OCI-LY3 (cell line): ENCODE results near the gene STAT4.

Source experiments
- H2AFZ ChIP-seq: fragments of 200-600, 300-600 bp; shearing (Covaris generic); 2 replicates; pipeline ENCODE4 v1.6.0; 2014; ENCODE audit warnings: antibody characterized with exemption, low read depth, low read length
- H3K27ac ChIP-seq: fragments of 200-600, 300-600 bp; sonication (generic); 2 replicates; pipeline ENCODE4 v1.5.1; 2014; ENCODE audit warnings: mild to moderate bottlenecking, low read length, moderate library complexity, mixed read lengths
- H3K27me3 ChIP-seq: fragments of 200-600, 300-600 bp; sonication (generic); 2 replicates; pipeline ENCODE4 v1.6.1; 2014; ENCODE audit warnings: low read depth, low read length, mixed read lengths
- H3K36me3 ChIP-seq: fragments of 200-600, 300-600 bp; sonication (generic); replicated peaks from 2 replicates; pipeline ENCODE3; 2014; ENCODE audit warnings: low read depth, low read length, mixed read lengths
- H3K4me1 ChIP-seq: fragments of 300-600, 200-600 bp; sonication (generic); 2 replicates; pipeline ENCODE4 v1.6.1; 2014; ENCODE audit warnings: low read length, mixed read lengths
- H3K4me2 ChIP-seq: fragments of 200-600, 300-600 bp; sonication (generic); 2 replicates; pipeline ENCODE4 v1.6.1; 2014; ENCODE audit warnings: low read length, mixed read lengths
- H3K4me3 ChIP-seq: fragments of 300-600, 200-600 bp; sonication (generic); 2 replicates; pipeline ENCODE4 v1.5.1; 2014; ENCODE audit warnings: antibody characterized with exemption, mild to moderate bottlenecking, low read length, moderate library complexity
- H3K79me2 ChIP-seq: fragments of 300-600, 200-600 bp; shearing (Covaris generic); 2 replicates; pipeline ENCODE4 v1.6.1; 2014; ENCODE audit warnings: mild to moderate bottlenecking, low read length, mixed read lengths
- H3K9ac ChIP-seq: fragments of 300-600, 200-600 bp; shearing (Covaris generic); 2 replicates; pipeline ENCODE4 v1.6.0; 2014; ENCODE audit warnings: mild to moderate bottlenecking, low read length, moderate library complexity
- H3K9me3 ChIP-seq: fragments of 200-600, 300-600 bp; shearing (Covaris generic); 2 replicates; pipeline ENCODE4 v1.6.1; 2014; ENCODE audit warnings: low read length, mixed read lengths; ENCODE audit not compliant: insufficient read depth
- H4K20me1 ChIP-seq: fragments of 200-600, 300-600 bp; sonication (generic); 2 replicates; pipeline ENCODE4 v1.6.1; 2016; ENCODE audit warnings: low read length, mixed read lengths; ENCODE audit not compliant: insufficient read depth
- CTCF ChIP-seq: fragments of 200-600, 300-600 bp; sonication (generic); IDR thresholded peaks from 2 replicates; pipeline ENCODE4 v1.5.1; 2014; ENCODE audit warnings: antibody characterized with exemption, low read length, low read depth
- EZH2phosphoT487 ChIP-seq: fragments of 200-600 bp; shearing (Covaris generic); IDR thresholded peaks from 2 replicates; pipeline ENCODE4 v1.6.1; 2018; ENCODE audit warnings: antibody characterized with exemption, mixed run types, low read depth

The STAT4 gene

GRCh38 chr2:191122638-191123294 is 28.0 kb downstream of the STAT4 start:
- H3K36me3 ChIP-seq: no peaks in the 10 kb centered on the region
- peak overlapping the region; percentile 23; the same call in 1 of the 2 replicates for H3K4me2 ChIP-seq
- H3K4me1 ChIP-seq: peaks cover under 1% of the 10 kb centered on the region; the same call in 1 of the 2 replicates
- H3K9me3 ChIP-seq: no peaks in the 10 kb centered on the region
- H2AFZ ChIP-seq: no peak overlapping the region
- H3K27me3 ChIP-seq: no peaks in the 10 kb centered on the region
- no peak overlapping the region for H3K9ac ChIP-seq
- H3K27ac ChIP-seq: no peak overlapping the region
- no peaks in the 10 kb centered on the region for H3K79me2 ChIP-seq
- TF ChIP-seq EZH2phosphoT487 (no peak), CTCF (no peak)
- H3K4me3 ChIP-seq: no peak overlapping the region
- H4K20me1 ChIP-seq: no peaks in the 10 kb centered on the region

GRCh38 chr2:191117341-191117740 is 33.5 kb downstream of the STAT4 start:
- H3K36me3 ChIP-seq: no peaks in the 10 kb centered on the region
- H3K9me3 ChIP-seq: no peaks in the 10 kb centered on the region

GRCh38 chr2:191115804-191116203 is 35.0 kb downstream of the STAT4 start:
- Histone ChIP-seq H3K79me2 (no peaks in the 10 kb centered on the region), H4K20me1 (no peaks in the 10 kb centered on the region), H3K36me3 (no peaks in the 10 kb centered on the region), H3K4me1 (peaks cover 13% of the 10 kb centered on the region), H3K4me3 (no peak overlapping the region), H3K9me3 (no peaks in the 10 kb centered on the region), H3K4me2 (no peak overlapping the region), H2AFZ (no peak overlapping the region), H3K27ac (no peak overlapping the region), H3K27me3 (peaks cover 7% of the 10 kb centered on the region; the same call in 1 of the 2 replicates), H3K9ac (no peak overlapping the region)
- TF ChIP-seq EZH2phosphoT487 (no peak), CTCF (no peak)

More at GRCh38 chr2:191117341-191117740, 33.5 kb downstream of the STAT4 start:
- H3K9ac ChIP-seq: no peak overlapping the region
- no peak overlapping the region for H3K4me3 ChIP-seq
- H3K4me1 ChIP-seq: peaks cover 13% of the 10 kb centered on the region
- no peak overlapping the region for H3K4me2 ChIP-seq
- no peak overlapping the region for H3K27ac ChIP-seq
- H2AFZ ChIP-seq: no peak overlapping the region
- no peaks in the 10 kb centered on the region for H3K79me2 ChIP-seq
- TF ChIP-seq EZH2phosphoT487 (no peak), CTCF (no peak)
- peaks cover 7% of the 10 kb centered on the region; the same call in 1 of the 2 replicates for H3K27me3 ChIP-seq
- no peaks in the 10 kb centered on the region for H4K20me1 ChIP-seq

DNA sequence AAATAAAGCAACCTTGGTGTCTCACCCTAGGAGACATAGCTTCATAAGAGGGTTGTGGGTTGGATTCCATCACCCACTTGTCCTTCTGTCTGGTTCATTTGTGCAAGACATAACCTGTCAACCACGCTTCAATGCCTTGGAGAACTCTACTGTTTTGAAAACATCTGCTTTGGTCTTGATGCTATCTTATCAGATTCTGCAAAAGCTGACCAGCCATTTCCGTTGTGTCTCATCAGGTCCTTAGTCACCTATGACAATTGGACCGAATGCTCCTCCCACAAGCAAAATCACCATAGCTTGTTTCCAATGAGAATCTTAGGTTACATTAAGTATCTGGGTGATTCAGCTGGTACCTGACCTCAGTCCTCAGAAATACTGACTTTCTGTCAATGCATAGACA is 35.4 kb downstream of the STAT4 start:
- no peak overlapping the region for H3K4me2 ChIP-seq
- H3K4me3 ChIP-seq: no peak overlapping the region
- H3K4me1 ChIP-seq: peaks cover 13% of the 10 kb centered on the region
- no peaks in the 10 kb centered on the region for H3K36me3 ChIP-seq
- H3K27ac ChIP-seq: no peak overlapping the region
- no peak overlapping the region for H2AFZ ChIP-seq
- no peaks in the 10 kb centered on the region for H3K79me2 ChIP-seq
- no peak overlapping the region for H3K9ac ChIP-seq
- H3K9me3 ChIP-seq: no peaks in the 10 kb centered on the region
- H3K27me3 ChIP-seq: peaks cover 7% of the 10 kb centered on the region; the same call in 1 of the 2 replicates
- H4K20me1 ChIP-seq: no peaks in the 10 kb centered on the region
- no peak for TF ChIP-seq CTCF
- TF ChIP-seq EZH2phosphoT487: no peak
